DND-41 (cell line): ENCODE measurements around the gene SLC30A7.

Source experiments
- ATAC-seq: fragments of 200-7000 bp; cut with Tn5 transposase; 3 replicates; pipeline ENCODE4 v1.9.1; 2021; ENCODE audit warnings: low read depth; ENCODE audit not compliant: insufficient read depth
- DNase-seq: peaks from one replicate; pipeline ENCODE4 v3.0.0-alpha.2; 2020
- H2AFZ ChIP-seq: 2 replicates; pipeline ENCODE4 v1.6.0; 2012; ENCODE audit warnings: low read depth, low read length
- H3K27ac ChIP-seq: 2 replicates; pipeline ENCODE4 v1.5.1; 2012; ENCODE audit warnings: low read length, inconsistent platforms
- H3K27me3 ChIP-seq: fragments of 200-600 bp; sonication (generic); 2 replicates; pipeline ENCODE4 v1.6.0; 2012; ENCODE audit warnings: low read length, mild to moderate bottlenecking, inconsistent platforms; ENCODE audit not compliant: insufficient read depth, poor library complexity
- H3K36me3 ChIP-seq: 2 replicates; pipeline ENCODE4 v1.5.1; 2012; ENCODE audit warnings: low read length, inconsistent platforms; ENCODE audit not compliant: insufficient read depth
- H3K4me1 ChIP-seq: 2 replicates; pipeline ENCODE4 v1.5.1; 2012; ENCODE audit warnings: mild to moderate bottlenecking, low read length; ENCODE audit not compliant: insufficient read depth
- H3K4me2 ChIP-seq: 2 replicates; pipeline ENCODE4 v1.6.0; 2012; ENCODE audit warnings: mild to moderate bottlenecking, moderate library complexity, low read length, inconsistent platforms; ENCODE audit not compliant: insufficient read depth
- H3K4me3 ChIP-seq, 2 experiments: fragments of 200-600 bp in 1 of 2; shearing (Covaris generic) in 1 of 2; 2 replicates each; pipeline ENCODE4 v1.5.1; 2012 to 2016; ENCODE audit warnings: inconsistent platforms in 2 of 2, low read length in 2 of 2, mild to moderate bottlenecking in 2 of 2, low read depth in 1 of 2, moderate library complexity in 1 of 2
- H3K79me2 ChIP-seq: 2 replicates; pipeline ENCODE4 v1.6.0; 2012; ENCODE audit warnings: low read length, inconsistent platforms; ENCODE audit not compliant: insufficient read depth
- H3K9ac ChIP-seq: 2 replicates; pipeline ENCODE4 v1.6.0; 2012; ENCODE audit warnings: low read depth, mild to moderate bottlenecking, inconsistent platforms, low read length, moderate library complexity
- H3K9me3 ChIP-seq: 2 replicates; pipeline ENCODE4 v1.5.1; 2012; ENCODE audit warnings: low read length, moderate library complexity, mild to moderate bottlenecking, inconsistent platforms; ENCODE audit not compliant: insufficient read depth, severe bottlenecking
- H4K20me1 ChIP-seq: 2 replicates; pipeline ENCODE4 v1.6.0; 2012; ENCODE audit warnings: low read length; ENCODE audit not compliant: insufficient read depth
- EZH2 ChIP-seq: IDR thresholded peaks from 3 replicates; pipeline ENCODE4 v1.6.1; 2012; ENCODE audit warnings: borderline replicate concordance, low read depth, mild to moderate bottlenecking, moderate library complexity, low read length, inconsistent platforms; ENCODE audit not compliant: severe bottlenecking
- TF ChIP-seq, protein P1 (sequence below): IDR thresholded peaks from 2 replicates; pipeline ENCODE4 v1.5.1; 2012; ENCODE audit warnings: borderline replicate concordance, low read length, moderate library complexity, mild to moderate bottlenecking; ENCODE audit not compliant: poor library complexity, severe bottlenecking; ENCODE audit errors: extremely low read depth

SLC30A7 gene

DNA sequence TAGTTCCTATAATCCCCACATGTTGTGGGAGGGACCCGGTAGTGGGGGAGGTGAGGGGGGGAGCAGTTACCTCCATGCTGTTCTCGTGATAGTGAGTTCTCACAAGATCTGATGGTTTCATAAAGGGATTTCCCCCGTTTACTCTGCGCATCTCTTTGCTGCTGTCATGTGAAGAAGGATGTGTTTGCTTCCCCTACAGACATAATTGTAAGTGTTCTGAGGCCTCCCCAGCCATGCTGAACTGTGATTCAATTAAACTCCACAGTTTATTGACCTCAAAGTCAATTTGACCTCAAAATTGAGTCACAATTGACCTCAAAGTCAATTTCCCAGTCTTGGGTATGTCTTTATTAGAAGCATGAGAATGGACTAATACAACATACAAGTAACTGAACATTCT, 110.0 kb downstream of the SLC30A7 start:
- no peaks in the 10 kb centered on the region for H3K79me2 ChIP-seq
- no peak overlapping the region for H3K4me3 ChIP-seq
- no peak overlapping the region for H2AFZ ChIP-seq
- H4K20me1 ChIP-seq: no peaks in the 10 kb centered on the region
- TF ChIP-seq EZH2: no peak
- TF ChIP-seq, protein P1, sequence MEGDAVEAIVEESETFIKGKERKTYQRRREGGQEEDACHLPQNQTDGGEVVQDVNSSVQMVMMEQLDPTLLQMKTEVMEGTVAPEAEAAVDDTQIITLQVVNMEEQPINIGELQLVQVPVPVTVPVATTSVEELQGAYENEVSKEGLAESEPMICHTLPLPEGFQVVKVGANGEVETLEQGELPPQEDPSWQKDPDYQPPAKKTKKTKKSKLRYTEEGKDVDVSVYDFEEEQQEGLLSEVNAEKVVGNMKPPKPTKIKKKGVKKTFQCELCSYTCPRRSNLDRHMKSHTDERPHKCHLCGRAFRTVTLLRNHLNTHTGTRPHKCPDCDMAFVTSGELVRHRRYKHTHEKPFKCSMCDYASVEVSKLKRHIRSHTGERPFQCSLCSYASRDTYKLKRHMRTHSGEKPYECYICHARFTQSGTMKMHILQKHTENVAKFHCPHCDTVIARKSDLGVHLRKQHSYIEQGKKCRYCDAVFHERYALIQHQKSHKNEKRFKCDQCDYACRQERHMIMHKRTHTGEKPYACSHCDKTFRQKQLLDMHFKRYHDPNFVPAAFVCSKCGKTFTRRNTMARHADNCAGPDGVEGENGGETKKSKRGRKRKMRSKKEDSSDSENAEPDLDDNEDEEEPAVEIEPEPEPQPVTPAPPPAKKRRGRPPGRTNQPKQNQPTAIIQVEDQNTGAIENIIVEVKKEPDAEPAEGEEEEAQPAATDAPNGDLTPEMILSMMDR: no peak
- no peak overlapping the region for H3K4me2 ChIP-seq
- no peak for ATAC-seq
- H3K27ac ChIP-seq: no peak overlapping the region
- no peak for DNase-seq
- H3K9me3 ChIP-seq: no peaks in the 10 kb centered on the region
- no peaks in the 10 kb centered on the region for H3K27me3 ChIP-seq
- H3K9ac ChIP-seq: no peak overlapping the region
- H3K36me3 ChIP-seq: peaks cover 23% of the 10 kb centered on the region
- H3K4me1 ChIP-seq: peaks cover 4% of the 10 kb centered on the region; the same call in 1 of the 2 replicates

- Histone ChIP-seq H3K27ac (no peak overlapping the region), H3K4me1 (peaks cover 4% of the 10 kb centered on the region; the same call in 1 of the 2 replicates), H4K20me1 (no peaks in the 10 kb centered on the region), H3K4me2 (no peak overlapping the region), H3K9me3 (no peaks in the 10 kb centered on the region), H3K36me3 (peaks cover 23% of the 10 kb centered on the region; the same call in 1 of the 2 replicates), H3K9ac (no peak overlapping the region), H3K4me3 (no peak overlapping the region), H3K27me3 (no peaks in the 10 kb centered on the region), H2AFZ (no peak overlapping the region), H3K79me2 (no peaks in the 10 kb centered on the region)
- no peak for ATAC-seq
- TF ChIP-seq, protein P1: no peak
- no peak for TF ChIP-seq EZH2
- DNase-seq: no peak
These were observed 110.7 kb downstream of the SLC30A7 start for GRCh38 chr1:101006553-101006952.

- no peak overlapping the region for H2AFZ ChIP-seq
- no peak overlapping the region for H3K27ac ChIP-seq
- no peaks in the 10 kb centered on the region for H3K27me3 ChIP-seq
These were observed 112.4 kb downstream of the SLC30A7 start for GRCh38 chr1:101008229-101008834.

More at GRCh38 chr1:101008229-101008834, 112.4 kb downstream of the SLC30A7 start:
- Histone ChIP-seq H3K4me1 (peaks cover 6% of the 10 kb centered on the region; the same call in 1 of the 2 replicates), H3K79me2 (no peaks in the 10 kb centered on the region), H3K4me2 (no peak overlapping the region), H3K9ac (no peak overlapping the region), H4K20me1 (no peaks in the 10 kb centered on the region), H3K9me3 (no peaks in the 10 kb centered on the region), H3K36me3 (peaks cover 32% of the 10 kb centered on the region; the same call in 1 of the 2 replicates), H3K4me3 (no peak overlapping the region)
- no peak for DNase-seq
- TF ChIP-seq, protein P1: no peak
- TF ChIP-seq EZH2: no peak
- ATAC-seq: no peak
